ENCODE results near the gene SIN3B. TPM values are rescaled to one million over a fixed set of nuclear protein-coding genes. Genes with fewer than 3 reads are reported as not detected.

SIN3B gene
- total RNA-seq, 4 donors from 2014 or later: 25.3 to 53.9 (median 36.1) TPM

DNA sequence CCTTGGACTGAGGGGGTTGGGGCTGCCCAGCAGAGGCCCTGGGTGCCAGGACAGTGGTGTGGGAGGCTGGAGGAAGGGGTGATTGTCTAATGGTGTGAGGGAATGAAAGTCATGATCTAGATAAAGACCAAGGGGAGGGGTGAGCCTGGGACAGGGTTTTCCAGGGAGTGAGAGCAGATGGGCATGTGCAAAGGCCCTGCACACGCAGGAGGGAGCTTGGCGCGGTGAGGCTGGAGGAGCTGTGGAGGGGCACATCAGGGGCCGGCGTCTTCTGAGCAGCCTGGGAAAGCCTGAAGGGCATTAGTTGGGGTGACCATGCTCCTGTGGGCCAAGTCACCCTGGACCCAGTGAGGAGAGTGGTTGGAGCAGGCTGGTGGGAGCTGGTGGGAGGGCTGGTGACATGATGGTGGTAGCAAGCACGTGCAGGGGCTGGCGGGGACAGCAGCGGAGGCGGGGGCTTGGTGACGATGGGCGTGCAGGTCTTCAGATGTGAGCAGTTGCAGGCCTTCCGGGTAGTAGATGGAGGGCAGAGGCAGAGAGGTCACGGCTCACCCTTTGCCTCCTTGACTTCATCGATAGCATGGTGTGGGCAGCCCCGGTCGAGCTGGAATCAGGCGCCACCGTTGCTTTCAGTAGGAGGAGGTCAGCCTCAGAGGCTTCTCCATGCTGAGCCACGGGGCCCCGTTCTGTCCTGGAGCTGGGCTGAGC lies 39.4 kb downstream of the SIN3B start:
- no peak for DNase-seq (ENCODE audit: extremely low spot score)
- no peaks in the 10 kb centered on the region for H3K27me3 ChIP-seq
- intact Hi-C loops (cut with DNase I): no loop called here
- WGBS: 94% methylated on average over 18 of the region's 20 CpGs
- peaks cover 8 to 18% (median 13%) of the 10 kb centered on the region in 4 donors for H3K4me1 ChIP-seq
- no peaks in the 10 kb centered on the region for H3K9me3 ChIP-seq
- TF ChIP-seq, protein P1, sequence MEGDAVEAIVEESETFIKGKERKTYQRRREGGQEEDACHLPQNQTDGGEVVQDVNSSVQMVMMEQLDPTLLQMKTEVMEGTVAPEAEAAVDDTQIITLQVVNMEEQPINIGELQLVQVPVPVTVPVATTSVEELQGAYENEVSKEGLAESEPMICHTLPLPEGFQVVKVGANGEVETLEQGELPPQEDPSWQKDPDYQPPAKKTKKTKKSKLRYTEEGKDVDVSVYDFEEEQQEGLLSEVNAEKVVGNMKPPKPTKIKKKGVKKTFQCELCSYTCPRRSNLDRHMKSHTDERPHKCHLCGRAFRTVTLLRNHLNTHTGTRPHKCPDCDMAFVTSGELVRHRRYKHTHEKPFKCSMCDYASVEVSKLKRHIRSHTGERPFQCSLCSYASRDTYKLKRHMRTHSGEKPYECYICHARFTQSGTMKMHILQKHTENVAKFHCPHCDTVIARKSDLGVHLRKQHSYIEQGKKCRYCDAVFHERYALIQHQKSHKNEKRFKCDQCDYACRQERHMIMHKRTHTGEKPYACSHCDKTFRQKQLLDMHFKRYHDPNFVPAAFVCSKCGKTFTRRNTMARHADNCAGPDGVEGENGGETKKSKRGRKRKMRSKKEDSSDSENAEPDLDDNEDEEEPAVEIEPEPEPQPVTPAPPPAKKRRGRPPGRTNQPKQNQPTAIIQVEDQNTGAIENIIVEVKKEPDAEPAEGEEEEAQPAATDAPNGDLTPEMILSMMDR (IDR thresholded peaks at IDR 0.05): no peak
- TF ChIP-seq POLR2AphosphoS5 (IDR thresholded peaks at IDR 0.05) (no peak), POLR2A (IDR thresholded peaks at IDR 0.05; ENCODE audit: low read depth) (no peak), EP300 (IDR thresholded peaks at IDR 0.05) (no peak)
- H3K27ac ChIP-seq (replicated peaks in 1 of 4): no peak overlapping the region
- H3K36me3 ChIP-seq: peaks cover 85 to 100% (median 99%) of the 10 kb centered on the region in 4 donors
- H3K4me3 ChIP-seq: no peak overlapping the region

DNA sequence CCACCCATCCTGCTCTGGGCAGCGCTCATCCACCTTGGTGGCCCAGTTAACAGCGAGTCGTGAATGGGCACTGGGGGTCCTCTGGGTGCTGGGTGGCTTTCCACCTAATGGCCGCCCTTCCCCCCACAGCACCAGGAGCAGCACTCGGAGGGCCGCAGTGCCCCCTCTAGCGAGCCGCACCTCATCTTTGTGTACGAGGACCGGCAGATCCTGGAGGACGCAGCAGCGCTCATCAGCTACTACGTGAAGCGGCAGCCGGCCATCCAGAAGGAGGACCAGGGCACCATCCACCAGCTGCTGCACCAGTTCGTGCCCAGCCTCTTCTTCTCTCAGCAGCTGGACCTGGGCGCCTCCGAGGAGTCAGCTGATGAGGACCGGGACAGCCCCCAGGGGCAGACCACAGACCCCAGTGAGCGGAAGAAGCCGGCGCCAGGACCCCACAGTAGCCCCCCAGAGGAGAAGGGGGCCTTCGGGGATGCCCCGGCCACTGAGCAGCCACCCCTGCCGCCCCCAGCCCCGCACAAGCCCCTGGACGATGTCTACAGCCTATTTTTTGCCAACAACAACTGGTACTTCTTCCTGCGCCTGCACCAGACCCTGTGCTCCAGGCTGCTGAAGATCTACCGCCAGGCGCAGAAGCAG lies 40.3 kb downstream of the SIN3B start:
- H3K27me3 ChIP-seq: no peaks in the 10 kb centered on the region
- TF ChIP-seq POLR2A (IDR thresholded peaks at IDR 0.05; ENCODE audit: low read depth): no peak
- no peak for TF ChIP-seq EP300 (IDR thresholded peaks at IDR 0.05)
- no peak for TF ChIP-seq POLR2AphosphoS5 (IDR thresholded peaks at IDR 0.05)
- TF ChIP-seq, protein P1 (IDR thresholded peaks at IDR 0.05): no peak
- intact Hi-C loops (cut with DNase I): no loop called here
- peaks cover 12 to 24% (median 20%) of the 10 kb centered on the region in 4 donors for H3K4me1 ChIP-seq
- no peak overlapping the region for H3K27ac ChIP-seq (replicated peaks in 1 of 4)
- 92% methylated on average over 25 of the region's 30 CpGs for WGBS
- no peaks in the 10 kb centered on the region for H3K9me3 ChIP-seq
- no peak overlapping the region for H3K4me3 ChIP-seq
- peaks cover 76 to 96% (median 93%) of the 10 kb centered on the region in 4 donors for H3K36me3 ChIP-seq
- no peak for DNase-seq (ENCODE audit: extremely low spot score)

DNA sequence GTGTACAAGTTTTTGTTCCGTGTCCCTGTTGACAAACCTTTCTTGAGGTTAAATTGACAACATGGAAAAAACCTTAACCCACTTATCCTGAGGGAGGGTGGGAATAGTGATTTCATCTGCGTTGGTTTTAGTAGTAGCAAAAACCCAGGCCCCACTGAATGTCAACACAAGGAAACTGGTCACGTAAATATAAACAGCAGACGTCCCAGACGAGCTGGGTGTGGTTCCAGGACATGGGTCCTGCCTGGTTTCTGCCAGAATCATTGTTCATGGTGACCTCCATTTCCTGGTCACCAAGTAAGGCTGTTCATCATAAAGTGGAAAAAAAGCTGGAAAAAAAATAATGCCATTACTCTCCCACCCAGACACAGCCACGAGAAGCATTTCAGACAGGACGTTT lies 42.7 kb downstream of the SIN3B start:
- peaks cover 63 to 84% (median 81%) of the 10 kb centered on the region in 4 donors for H3K36me3 ChIP-seq
- 59% methylated on average over 7 of the region's 7 CpGs for WGBS
- TF ChIP-seq, protein P1 (IDR thresholded peaks at IDR 0.05): no peak
- peak; percentile 26 to 56 for TF ChIP-seq POLR2AphosphoS5 (IDR thresholded peaks at IDR 0.05)
- no peaks in the 10 kb centered on the region for H3K9me3 ChIP-seq
- no peak overlapping the region for H3K4me3 ChIP-seq
- H3K4me1 ChIP-seq: peaks cover 12 to 24% (median 21%) of the 10 kb centered on the region in 4 donors
- intact Hi-C loops (cut with DNase I): no loop called here
- DNase-seq (ENCODE audit: extremely low spot score): no peak
- peak overlapping the region in 3 of 4 donors; percentile 38 to 53 (median 48) for H3K27ac ChIP-seq (replicated peaks in 1 of 4)
- H3K27me3 ChIP-seq: no peaks in the 10 kb centered on the region

DNA sequence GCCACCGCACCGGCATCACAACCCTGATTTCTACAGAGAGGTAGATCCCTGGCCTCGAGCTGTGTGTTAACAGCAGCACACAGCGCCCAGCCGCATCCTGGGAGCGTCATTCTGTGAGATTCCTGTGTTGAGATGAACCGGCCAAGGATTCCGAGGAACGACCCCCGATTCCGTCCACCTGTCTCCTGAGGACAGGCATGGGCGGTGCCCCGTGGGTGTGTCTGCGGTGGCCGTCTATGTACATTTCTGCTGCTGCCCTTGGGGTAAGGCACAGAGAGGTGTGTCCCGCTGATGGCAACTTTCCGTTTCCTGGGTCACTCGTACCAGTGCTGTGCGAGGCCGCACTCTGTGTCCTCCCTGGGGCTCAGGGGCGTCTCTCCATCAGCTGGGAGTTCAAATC lies 43.5 kb downstream of the SIN3B start:
- Histone ChIP-seq H3K27ac (replicated peaks in 1 of 4) (peak overlapping the region in 3 of 4 donors; percentile 20 to 53 (median 38)), H3K27me3 (no peaks in the 10 kb centered on the region), H3K4me3 (no peak overlapping the region), H3K4me1 (peaks cover 12 to 27% (median 22%) of the 10 kb centered on the region in 4 donors), H3K36me3 (peaks cover 63 to 84% (median 81%) of the 10 kb centered on the region in 4 donors), H3K9me3 (no peaks in the 10 kb centered on the region)
- no peak for TF ChIP-seq EP300 (IDR thresholded peaks at IDR 0.05)
- TF ChIP-seq, protein P1 (IDR thresholded peaks at IDR 0.05): no peak
- TF ChIP-seq POLR2A (IDR thresholded peaks at IDR 0.05; ENCODE audit: low read depth): no peak
- TF ChIP-seq POLR2AphosphoS5 (IDR thresholded peaks at IDR 0.05): no peak
- 94% methylated on average over 15 of the region's 21 CpGs for WGBS
- intact Hi-C loops (cut with DNase I): no loop called here
- no peak for DNase-seq (ENCODE audit: extremely low spot score)

Data from esophagus muscularis mucosa (tissue), 4 donors.